Suprapubic skin (tissue), 3 donors: ENCODE measurements around the gene ATP6V0A4.

ENCODE experiments used
- POLR2A ChIP-seq, 2 donors: fragments of 450-650 bp; IDR thresholded peaks; one replicate each; pipeline ENCODE4 v1.6.1; 2017; ENCODE audit warnings: antibody characterized with exemption in 2 of 2, mild to moderate bottlenecking in 2 of 2, moderate library complexity in 2 of 2
- TF ChIP-seq, protein P1 (sequence below), 2 donors: fragments of 200-600 bp in 1 of 2; fragments of 450-650 bp in 1 of 2; sonication (generic) in 1 of 2; IDR thresholded peaks; one replicate each; pipeline ENCODE4 v1.5.1; 2016 to 2019; ENCODE audit warnings: antibody characterized with exemption in 2 of 2, mild to moderate bottlenecking in 1 of 2, moderate library complexity in 1 of 2

DNA sequence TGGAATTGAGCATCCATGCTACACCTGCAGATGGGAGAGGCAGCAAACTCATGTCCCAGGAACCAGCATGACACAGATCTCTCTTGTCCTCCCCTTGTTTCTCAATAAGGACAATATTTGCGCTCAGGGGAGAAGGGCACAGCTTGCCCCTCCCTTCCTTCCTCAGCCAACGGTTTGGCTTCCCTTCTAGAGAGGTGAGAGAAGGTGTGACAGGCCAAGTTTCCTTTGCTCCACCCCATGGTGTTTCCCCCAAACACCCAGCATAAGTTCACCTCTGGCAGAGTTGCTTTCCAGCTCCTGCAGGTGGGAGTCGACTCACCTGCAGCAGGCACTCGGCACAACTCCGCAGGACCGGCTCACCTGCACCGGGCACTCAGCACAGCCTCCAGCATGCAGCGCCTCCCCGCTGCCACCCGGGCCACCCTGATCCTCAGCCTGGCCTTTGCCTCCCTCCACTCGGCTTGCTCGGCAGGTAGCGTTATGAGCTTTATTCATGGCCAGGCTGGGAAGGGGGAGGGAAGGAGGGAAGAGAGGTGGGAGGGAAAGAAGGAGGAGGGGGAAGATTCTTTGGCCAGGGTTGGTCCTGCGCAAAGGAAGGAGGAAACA, at the start of gene ATP6V0A4, which contains the start of gene TMEM213:
- TF ChIP-seq, protein P1, sequence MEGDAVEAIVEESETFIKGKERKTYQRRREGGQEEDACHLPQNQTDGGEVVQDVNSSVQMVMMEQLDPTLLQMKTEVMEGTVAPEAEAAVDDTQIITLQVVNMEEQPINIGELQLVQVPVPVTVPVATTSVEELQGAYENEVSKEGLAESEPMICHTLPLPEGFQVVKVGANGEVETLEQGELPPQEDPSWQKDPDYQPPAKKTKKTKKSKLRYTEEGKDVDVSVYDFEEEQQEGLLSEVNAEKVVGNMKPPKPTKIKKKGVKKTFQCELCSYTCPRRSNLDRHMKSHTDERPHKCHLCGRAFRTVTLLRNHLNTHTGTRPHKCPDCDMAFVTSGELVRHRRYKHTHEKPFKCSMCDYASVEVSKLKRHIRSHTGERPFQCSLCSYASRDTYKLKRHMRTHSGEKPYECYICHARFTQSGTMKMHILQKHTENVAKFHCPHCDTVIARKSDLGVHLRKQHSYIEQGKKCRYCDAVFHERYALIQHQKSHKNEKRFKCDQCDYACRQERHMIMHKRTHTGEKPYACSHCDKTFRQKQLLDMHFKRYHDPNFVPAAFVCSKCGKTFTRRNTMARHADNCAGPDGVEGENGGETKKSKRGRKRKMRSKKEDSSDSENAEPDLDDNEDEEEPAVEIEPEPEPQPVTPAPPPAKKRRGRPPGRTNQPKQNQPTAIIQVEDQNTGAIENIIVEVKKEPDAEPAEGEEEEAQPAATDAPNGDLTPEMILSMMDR (IDR thresholded peaks at IDR 0.05): no peak
- TF ChIP-seq POLR2A (IDR thresholded peaks at IDR 0.05): no peak
